ENCODE data around the gene JAM3.
"Not testable (repeated sequence)": the region's sequence is repeated elsewhere in the genome, so short reads cannot be mapped to it uniquely, and the experiment has no call there.

Gene JAM3

DNA sequence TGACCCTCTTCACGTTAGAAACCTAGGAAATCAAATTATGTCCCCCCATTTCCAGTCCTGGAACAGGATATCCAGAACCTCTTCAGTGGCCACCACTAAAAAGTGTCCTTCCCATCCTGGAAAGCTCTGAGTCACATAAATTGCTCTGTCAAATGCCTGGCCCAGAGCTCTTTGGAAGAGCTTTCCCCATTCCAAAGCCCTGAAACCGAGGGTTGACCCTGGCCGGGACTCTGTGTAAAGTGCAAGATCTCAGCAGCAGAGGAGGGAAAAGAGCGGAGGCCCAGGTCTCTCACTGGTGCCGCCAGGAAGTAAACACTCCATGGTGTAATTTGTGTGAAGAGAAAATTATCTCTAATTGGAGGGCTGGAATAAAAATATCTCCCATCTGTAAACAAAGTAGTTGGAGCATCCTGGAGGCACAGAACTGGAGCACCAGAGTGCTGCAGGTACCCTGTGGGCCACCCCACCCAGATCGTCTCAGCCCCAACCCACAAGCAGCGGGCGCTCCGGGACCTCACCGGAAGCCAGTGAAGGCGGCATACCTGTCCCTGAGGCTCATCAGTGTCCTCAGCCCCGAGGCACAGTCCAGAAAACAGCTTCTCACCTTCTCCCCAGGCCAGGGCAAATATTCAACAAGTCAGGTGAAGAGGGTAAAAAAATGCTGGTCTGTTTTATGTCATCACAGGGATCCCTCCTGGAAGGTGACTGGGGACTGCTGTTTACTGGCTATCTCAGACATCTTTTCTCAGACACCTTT is 4.7 kb upstream of the JAM3 start:
- no peak for DNase-seq

DNA sequence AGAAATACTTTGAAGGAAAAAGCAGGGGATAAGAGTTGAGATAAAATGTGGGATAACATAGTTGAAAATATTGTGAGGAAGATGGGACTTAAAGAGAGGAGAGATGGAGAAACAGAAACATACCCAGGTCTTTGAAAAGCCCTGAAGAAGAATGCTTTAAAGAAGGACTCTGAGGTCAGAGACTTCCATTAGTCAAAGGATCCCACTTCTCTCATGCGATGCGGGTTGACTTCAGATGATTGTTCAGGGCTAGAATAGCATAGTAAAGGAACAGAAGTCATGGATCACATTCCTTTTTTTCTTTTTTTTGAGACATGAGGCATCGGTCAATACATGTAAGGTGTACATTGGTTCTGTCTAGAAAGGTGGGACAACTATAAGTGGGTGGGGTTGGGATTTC is 3.5 kb upstream of the JAM3 start:
- no peak for DNase-seq

DNA sequence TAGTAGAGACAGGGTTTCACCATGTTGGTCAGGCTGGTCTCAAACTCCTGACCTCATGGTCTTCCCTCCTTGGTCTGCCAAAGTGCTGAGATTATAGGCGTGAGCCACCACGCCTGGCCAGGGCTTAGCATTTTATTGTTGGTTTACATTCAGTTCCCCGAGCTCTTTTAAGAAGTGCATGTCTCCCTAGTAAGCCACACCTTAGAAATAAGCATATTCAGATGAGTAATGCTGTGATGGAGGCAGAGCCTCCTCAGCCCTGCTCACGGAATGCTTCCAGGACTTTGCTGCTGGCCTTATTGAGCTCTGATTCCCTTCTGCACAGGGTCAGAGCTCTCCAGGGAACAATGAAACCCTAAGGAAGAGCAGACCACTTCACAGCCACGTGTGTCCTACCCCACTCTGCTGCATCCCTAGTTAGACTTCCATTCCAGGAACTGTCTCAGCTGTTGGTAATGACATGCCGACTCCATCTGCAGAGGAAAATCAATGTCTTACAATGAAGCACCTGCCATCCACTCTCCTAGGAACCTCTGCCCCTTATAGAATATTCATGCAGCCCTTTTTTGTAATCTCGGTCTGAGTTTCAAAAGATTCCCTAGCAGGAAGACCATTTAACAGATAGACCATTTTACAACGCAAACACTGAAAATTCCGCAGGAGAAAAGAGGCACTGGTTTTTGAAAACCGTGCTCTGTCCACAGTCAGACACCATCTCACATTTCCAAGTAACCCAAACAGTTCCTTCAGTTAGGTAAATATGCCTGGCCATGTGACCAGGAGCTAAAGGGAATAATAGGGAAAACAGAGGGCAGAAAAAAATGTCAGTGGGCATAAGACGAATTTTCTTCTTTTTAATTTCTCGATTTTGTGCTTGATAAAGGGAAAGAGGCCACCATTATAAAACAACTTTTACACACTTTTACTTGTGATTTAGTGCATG is 1.7 kb upstream of the JAM3 start:
- no peak for DNase-seq

DNA sequence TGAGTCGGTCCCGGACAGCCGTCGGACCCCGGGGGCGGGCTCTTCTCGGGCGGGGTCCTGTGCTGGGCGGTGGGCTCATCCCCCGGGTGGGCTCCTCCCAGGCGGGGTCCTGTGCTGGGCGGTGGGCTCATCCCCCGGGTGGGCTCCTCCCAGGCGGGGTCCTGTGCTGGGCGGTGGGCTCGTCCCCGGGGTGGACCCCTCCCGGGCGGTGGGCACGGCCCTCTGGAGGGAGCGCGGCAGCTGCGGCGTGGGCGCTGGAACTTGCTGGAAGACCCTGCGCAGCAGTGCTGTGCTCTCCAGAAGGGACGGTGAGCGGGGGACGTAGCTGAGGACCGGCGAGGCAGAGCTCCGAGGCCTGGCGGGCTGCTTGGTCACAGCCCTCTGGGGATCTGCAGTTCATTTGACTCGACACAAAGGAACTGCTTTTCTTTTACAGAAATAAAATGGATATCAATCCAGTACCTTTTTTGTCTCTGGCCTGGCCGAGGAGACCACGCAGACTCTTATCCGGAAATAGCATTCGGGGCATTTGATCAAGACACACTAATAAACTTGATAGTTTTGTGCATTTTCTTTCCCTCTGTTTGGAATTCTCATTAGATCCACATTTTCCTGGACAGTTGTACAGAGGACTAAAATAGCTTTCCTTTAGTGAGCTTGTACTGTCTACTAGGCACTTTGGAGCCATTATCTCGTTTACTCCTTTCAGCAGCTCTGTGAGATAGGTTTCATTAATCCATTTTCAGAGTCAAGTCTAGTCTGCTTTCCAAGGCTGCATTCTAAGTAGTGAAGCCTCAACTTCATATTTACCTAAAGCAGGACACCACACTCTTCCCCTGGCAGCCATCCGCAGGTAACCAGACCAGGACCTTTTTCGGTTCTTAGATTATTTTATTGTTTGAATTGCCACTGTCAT is 812 bp downstream of the JAM3 start:
- DNase-seq, result no peak

DNA sequence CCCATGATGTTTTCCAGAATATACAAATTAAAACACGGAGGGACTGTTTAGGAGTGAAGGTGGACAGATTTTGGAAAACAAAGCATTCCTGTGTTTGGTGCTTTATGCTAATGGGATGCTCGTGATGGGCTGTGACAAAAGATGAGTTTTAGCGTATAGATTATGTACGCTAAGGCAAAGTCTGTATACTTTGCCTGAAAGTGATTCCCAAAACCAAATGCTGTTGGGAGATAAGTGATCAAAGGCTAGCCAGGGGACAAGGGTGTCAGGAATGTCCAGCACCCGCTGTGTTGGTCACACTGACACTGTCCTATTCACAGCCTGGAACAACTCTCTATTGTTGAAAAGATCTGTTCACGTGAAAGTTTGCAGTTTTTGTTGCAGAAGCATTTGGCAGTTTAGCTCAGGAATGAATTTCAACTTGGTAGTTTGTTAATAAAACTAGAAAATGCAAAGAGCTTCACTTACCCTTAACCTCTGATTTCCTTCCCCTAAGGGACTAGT is 1.5 kb downstream of the JAM3 start:
- DNase-seq, result no peak

DNA sequence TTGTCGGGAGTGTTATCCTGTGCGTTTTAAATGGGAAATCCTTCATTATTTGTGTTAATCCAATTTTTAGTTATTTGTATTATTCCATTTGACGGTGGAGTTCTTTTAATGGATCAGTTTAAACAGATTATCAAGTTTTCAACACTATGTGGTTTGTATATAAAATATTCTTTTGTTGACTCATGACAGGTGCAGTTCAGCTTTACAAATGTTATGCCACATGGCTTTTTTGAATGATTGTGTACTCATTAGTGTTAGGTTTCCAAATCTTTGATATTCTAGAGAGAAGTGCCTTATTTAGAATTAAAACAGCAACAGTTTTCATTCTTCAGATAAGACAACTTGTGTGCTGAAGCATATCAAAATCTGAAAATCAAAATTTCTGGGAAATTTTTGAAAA is 2.4 kb downstream of the JAM3 start:
- no peak for DNase-seq

DNA sequence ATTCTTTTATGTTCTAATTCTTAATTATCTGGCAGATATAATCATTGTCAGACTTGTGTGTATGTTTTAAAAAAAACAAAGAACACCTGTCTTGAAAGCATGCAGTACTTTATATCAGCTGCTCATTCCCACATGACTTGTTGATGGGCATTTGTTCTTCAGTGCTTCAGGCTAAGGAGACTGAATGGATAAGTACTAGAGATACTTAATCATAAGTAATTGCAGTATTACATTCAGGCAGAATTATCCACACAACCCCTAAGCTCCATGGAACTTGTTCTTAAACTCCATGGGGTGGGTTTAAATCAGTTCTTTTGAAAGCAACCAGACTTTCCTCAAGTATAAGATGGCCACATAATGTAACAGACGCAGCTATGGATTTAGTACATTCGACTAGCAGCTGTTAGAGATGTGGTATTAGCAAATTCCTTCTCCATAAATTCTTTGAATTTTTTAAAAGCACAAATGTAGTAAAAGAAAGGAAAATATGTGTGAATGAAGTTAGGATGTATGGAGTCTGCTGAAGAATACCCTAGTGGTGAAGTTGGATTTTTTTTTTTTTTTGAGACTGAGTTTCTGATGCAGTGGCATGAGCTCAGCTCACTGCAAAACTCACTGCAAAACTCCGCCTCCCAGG is 3.0 kb downstream of the JAM3 start:
- DNase-seq, result no peak

DNA sequence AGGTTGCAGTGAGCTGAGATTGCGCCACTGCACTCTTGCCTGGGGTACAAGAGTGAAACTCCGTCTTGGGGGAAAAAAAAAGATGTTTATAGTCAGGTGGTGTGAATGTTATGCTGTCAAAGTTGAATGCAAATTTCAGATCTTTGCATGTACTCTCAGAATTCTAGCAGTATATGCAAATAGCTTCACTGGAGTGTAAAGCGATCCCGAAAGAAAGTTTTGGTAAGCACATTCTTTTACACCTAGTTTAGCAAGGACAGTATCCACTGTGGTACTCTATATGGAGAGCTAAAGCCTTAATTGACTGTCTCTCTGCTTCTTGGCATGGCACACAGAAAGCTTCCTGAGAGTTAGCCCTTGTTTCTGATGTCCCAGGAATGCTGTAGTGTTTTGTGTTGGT is 4.0 kb downstream of the JAM3 start:
- no peak for DNase-seq

DNA sequence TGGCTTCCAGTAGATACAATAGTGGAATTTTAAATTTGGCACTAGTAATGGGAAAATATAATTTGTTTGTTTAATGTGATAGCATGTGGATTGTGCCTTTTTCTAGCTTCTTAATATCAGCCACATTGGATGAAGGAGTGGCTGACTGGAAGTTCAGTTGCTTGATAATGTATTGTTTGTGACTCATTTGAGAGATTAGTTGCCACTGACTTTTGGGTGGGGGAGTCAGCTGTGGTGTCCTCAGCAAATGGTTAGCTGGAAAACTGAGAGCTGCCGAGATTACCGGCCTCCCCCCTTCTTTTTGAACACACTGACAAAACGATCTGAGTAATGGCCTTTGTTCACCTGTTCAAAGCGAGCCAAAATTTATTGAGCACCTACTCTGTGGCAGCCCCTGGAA is 5.5 kb downstream of the JAM3 start:
- DNase-seq, result no peak

DNA sequence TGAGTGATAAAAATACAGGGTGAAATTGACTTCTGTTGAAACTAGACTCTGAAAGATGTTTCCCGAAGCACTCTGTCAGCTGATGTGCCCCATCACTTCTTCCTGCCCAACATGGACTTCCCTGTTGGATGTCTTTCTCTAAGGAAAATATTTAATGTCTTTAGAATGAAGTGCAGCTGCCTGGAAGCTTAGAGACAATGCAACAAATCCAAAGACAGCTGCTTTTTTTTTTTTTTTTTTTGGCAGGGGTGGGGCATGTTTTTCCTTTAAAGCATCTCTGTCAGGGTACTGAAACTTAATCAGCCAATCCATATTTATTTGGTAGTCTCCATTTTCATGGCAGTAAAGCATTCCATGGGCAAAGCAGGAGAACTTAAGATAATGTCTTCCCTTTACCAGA is 5.9 kb downstream of the JAM3 start:
- DNase-seq, result no peak

DNA sequence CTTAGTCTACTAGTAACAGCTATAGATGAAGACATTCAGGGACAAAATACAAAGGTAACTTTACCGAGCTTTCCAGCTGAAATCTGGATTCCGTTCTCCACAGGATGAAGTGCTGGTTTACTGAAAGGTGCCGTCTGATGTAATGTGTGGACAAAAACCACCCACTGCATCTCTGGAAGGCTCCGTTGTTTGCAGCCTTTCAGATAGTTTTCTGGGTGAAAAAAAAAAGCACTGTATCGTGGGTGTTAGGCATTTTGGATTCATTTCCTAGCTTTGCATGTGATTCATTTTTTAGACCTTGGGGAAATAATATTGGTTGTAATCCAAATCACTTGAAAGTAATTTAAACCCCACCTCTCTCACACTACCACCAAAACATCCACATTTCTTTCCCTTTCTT is 10.4 kb downstream of the JAM3 start:
- DNase-seq, result no peak

DNA sequence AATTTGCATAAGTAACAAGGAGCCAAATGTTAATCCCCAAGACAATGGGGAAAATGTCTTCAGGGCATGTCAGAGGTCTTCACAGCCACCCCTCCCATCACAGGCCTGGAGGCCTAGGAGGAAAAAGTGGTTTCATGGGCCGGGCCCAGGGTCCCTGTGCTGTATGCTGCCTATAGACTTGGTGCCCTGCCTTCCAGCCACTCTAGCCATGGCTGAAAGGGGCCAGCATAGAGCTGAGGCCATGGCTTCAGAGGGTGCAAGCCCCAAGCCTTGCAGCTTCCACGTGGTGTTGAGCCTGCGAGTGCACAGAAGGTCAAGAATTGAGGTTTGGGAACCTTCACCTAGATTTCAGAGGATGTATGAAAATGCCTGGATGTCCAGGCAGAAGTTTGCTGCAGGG is 12.4 kb downstream of the JAM3 start:
- not testable (repeated sequence) for DNase-seq

DNA sequence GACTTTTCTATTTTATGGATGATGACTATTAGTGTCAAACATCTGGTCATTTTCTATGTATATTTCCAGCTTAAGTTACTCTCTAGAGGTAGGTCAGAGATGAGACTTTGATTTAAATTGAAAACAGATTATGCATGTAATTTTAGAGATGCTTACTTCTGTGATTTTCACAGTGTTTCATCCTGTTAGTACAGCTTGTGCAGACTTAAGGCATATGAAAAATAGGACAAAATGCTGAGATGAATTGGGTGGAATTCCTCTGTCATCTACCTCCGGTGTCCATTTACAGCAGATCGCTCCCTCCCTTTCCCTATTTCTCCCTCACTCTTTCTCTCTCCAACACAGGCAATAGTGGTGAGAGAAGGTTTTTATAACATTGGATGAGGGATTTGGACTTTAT is 14.1 kb downstream of the JAM3 start:
- DNase-seq, result no peak

DNA sequence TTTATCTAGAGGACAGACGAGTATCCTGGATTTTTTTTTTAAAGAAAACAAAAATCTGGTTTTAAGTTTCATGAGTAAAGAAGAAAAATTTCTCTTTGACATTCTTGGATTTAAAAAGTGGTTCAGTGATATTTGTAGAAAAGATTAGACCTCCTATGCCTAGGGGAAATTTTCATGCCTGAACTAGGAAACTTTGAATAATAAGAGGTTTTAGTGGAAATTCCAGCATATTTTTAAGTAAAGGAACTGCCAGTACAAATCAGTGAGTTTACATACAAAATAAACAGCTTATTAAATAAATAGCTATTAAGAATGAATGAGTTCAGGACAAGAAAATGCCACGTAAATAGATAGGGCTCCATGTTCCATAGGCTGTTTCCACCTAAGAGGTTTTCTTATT is 17.5 kb downstream of the JAM3 start:
- no peak for DNase-seq

DNA sequence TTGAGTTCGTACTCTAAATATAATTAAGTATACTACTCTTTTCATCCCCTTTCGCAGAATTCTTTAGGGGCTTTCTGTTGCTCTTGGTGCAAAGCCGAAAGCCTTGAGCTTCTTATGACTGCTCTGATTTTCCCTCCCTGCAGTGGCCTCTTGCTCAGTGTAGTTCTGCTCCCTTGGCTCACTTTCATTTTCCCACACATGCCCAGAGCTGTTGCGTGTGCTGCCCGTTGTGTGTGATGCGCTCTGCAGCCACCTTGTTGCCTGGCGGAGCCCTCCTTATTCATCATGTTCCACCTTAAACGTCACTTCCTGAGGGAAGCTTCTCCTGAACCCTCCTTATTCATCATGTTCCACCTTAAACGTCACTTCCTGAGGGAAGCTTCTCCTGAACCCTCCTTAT is 23.1 kb downstream of the JAM3 start:
- not testable (repeated sequence) for DNase-seq

DNA sequence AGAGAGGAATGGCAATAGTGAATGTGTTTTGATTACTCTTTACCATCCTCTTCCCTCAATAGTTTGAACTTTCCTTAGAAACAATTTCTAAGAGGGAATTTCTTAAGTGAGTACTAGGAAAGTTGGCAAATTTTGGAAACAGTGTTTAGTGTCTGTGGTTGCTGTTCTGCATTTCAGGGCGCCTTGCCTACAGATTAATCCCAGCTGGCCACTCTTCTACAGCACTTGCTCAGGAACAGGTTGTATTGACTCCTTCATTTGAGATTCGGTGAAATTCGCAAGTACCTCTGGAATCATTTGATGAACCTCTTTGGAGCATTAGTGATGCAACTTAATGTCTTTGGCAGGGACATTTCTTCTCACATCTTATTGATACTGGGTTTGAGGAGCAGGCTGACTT is 28.3 kb downstream of the JAM3 start:
- DNase-seq, result no peak

DNA sequence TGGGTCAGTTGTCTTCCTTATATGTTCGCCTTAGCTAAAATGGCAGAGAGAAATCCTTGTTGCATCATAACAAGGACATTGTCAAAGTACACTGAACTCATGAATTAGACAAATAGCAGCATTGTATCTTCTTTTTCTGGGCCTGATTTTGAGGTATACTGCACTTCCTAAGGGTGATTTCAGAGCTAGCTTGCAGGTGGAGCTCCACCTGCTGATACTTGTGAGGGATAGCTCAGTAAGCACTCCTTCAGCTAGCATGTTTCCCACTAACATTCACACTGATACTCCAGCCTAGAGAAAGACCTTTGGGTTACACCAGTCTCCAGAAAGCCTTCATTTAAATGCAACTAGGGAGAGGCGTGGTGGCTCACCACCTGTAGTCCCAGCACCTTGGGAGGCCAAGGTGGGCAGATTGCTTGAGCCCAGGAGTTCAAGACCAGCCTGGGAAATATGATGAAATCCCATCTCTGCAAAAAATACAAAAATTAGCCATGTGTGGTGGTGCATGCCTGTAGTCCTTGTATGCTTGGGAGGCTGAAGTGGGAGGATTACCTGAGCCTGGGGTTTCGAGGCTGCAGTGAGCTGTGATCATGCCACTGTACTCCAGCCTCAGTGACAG is 29.8 kb downstream of the JAM3 start:
- DNase-seq, result no peak

DNA sequence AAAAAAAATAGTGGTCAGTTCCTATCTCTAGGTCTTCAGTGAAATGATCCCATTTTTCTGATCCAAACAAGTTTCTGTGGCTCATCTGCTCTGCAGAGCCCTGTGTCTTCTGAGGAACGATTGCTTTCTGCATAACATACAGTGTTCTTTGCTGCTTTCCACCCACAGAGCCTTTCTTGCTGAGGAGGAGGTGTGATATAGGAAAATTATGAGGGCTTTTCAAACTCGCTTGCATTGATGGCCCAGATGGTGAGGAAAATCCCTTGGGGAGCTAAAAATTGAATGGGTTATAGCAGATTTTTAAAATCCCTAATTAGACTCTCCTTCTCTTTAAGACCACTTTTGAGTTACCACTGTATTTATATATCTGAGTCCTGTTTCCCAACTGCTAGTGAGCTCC is 31.3 kb downstream of the JAM3 start:
- DNase-seq, result no peak

DNA sequence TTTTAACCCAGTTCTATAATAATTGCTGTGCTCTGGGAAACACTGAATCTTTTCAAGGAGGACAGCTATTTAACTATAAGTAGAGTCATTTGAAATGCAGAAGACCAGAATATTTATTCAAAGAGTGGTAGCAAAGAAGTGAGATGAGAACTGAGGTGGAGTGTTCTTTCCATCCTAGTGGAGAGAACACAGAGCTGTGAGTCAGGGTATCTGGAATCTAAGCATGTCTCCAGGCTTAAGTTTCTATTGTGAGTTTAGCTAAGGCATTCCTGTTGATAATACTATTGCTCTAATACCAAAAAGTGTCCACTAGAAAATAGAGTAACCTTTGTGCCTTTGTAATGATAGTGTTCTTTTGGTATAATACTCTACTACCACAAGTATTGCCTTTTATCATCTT is 32.4 kb downstream of the JAM3 start:
- no peak for DNase-seq

DNA sequence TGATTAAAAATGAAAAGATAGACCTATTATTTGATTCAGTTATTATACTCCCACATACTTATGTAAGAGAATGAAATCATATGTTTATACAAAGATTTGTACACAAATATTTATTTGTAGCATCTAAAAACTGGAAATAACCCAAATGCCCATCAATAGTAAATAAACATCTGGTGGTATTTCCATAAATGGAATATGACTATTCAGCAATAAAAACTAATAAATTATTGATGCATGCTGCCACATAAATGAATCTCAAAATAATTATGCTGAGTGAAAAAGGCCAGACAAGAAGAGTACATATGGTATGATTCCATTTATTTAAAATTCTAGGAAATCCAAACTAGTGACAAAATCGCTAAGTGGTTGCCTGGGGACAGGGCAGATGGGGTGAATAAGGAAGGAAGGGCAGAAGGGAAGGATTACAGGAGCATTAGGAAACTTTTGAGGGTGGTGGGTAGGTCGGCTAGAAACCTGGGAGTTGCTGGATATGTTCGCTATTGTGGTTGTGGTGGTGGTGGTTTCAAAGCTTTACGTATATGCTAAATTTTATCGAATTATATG is 41.5 kb downstream of the JAM3 start:
- no peak for DNase-seq

DNA sequence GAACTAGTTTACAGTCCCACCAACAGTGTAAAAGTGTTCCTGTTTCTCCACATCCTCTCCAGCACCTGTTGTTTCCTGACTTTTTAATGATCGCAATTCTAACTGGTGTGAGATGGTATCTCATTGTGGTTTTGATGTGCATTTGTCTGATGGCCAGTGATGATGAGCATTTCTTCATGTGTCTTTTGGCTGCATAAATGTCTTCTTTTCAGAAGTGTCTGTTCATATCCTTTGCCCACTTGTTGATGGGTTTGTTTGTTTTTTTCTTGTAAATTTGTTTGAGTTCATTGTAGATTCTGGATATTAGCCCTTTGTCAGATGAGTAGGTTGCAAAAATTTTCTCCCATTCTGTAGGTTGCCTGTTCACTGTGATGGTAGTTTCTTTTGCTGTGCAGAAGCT is 44.9 kb downstream of the JAM3 start:
- DNase-seq, result not testable (repeated sequence)

DNA sequence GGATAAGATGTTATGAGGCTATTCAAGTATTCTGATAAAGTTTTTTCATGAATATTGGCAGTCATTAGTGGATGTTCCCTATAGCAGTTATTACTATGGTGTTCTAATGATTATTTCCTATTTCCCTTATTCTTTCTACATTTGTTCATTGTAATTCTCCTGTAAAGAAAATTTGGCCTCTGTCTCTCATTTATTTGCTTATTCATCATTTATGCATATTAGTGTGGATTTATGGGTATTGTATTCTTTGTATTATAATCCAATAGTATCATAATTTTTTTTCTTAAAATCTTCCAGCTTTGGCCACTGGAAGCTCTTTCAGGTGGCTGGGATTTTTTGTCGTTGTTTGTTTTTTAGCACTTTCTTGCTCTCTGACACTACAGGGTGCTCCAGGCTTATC is 47.3 kb downstream of the JAM3 start:
- no peak for DNase-seq

Data from SIG-M5 (cell line).